Measurements from ENCODE around the gene LAMA4.

GRCh38 chr6:112269114-112269513 is 14.7 kb upstream of the LAMA4 start:
- TF ChIP-seq EZH2 (IDR thresholded peaks at IDR 0.05), result no peak
- TF ChIP-seq POLR2AphosphoS5 (IDR thresholded peaks at IDR 0.05; ENCODE audit: borderline replicate concordance, low read depth, low read length), result no peak

All from SK-N-MC (cell line).